GM12873 (cell line): ENCODE results near the gene DEDD2.

Experiments used
- TF ChIP-seq, protein P1 (sequence below): IDR thresholded peaks from 2 replicates; pipeline ENCODE4 v1.5.1; 2012; ENCODE audit warnings: low read depth, mild to moderate bottlenecking, moderate library complexity, low read length, control low read depth; ENCODE audit not compliant: insufficient read depth; ENCODE audit errors: missing control alignments

DEDD2 gene

DNA sequence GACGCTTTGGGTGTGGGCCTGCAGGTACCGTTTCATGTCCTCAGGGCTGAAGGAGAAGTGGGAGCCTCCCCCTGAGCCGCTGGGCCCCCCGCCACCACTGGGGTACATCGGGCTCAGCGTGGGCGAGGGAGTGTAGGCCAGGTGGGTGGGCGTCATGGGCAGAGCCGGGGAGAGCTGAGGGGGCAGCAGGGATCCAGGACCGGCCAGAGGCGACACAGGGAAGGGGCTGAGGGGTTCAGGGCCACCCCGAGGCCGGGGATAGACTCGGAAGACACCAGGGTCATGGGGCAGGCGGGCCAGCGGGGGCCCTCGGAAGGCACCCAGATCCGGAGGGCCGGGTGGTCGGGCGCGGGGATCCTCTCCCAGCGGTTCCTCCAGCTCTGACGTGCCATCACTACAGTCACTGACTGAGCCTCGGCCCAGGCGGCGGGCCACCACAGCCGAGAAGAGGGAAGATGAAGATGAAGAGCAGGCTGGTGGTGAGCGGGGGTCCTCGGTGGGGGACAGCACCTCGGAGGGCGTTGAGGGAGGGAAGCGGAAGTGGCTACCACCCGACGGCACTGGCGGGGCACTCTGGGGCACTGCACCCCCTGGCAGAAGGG lies 31.8 kb upstream of the DEDD2 start:
- TF ChIP-seq, protein P1, sequence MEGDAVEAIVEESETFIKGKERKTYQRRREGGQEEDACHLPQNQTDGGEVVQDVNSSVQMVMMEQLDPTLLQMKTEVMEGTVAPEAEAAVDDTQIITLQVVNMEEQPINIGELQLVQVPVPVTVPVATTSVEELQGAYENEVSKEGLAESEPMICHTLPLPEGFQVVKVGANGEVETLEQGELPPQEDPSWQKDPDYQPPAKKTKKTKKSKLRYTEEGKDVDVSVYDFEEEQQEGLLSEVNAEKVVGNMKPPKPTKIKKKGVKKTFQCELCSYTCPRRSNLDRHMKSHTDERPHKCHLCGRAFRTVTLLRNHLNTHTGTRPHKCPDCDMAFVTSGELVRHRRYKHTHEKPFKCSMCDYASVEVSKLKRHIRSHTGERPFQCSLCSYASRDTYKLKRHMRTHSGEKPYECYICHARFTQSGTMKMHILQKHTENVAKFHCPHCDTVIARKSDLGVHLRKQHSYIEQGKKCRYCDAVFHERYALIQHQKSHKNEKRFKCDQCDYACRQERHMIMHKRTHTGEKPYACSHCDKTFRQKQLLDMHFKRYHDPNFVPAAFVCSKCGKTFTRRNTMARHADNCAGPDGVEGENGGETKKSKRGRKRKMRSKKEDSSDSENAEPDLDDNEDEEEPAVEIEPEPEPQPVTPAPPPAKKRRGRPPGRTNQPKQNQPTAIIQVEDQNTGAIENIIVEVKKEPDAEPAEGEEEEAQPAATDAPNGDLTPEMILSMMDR: no peak

DNA sequence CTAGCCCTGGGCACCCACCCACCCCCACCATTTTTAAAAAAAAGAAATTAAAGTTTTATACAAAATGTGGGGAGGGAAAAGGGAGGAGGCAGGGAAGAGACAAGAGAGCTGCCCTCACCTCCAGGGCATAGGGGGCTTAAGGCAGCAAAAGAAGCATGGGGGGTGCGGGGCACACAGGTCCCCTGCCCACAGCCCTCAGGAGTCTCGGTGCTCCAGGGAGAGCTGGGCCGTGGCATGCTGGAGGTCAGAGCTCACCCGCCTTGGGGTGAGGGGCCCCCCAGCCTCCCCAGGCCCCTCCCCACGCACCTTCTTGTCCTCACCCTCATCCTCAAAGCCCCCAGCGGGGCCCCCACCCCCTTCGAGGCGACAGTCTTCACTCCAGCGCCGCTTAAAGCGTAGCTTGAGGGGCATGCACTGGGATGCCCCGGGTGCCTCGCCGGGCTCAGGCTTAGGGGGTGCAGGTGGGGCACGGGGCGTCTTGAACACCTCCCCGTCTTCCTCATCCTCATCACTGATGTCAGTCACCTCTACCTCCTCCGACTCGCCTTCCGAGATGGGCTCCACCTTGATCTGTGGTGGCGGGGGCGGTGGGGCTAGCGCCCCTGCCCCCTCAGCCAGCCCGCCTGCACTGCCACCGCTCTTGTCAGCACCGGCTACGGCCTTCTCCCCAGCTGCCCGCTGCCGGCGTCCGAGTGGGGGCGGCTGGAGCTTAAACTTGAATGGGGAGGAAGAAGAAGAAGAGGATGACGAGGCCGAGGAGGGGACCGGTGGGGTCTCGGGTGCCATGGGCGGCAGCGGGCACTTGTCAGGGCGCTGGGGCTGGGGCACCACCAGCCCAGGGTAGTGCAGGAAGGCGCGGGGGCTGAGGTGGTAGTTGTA lies 31.0 kb upstream of the DEDD2 start:
- TF ChIP-seq, protein P1: no peak

DNA sequence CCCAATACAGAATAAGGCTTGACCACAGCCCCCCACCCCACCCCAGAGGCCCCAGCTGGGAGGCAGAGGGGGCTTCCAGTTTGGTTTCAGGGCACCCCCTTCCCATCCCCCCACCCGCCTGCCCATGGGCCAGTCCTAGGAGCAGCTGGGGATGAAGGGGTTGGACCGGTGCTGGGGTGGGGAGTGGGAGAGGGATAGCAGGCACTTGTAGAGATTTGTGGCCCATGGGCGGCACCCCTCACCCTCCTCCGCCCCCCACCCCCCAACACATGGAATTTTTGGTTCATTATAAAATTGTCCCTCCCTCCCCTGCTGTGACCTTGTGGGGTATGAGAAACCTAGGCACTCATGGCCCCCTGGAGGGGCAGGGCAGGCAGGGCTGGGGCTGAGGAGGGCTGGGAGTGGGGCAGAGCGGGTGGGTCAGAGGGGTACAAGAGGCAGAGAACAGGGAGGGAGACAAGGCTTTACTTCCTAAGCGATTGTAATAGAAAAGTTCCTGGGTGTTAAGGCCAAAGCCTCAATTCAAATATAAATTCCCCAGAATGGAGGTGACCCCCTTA lies 30.2 kb upstream of the DEDD2 start:
- TF ChIP-seq, protein P1: no peak

DNA sequence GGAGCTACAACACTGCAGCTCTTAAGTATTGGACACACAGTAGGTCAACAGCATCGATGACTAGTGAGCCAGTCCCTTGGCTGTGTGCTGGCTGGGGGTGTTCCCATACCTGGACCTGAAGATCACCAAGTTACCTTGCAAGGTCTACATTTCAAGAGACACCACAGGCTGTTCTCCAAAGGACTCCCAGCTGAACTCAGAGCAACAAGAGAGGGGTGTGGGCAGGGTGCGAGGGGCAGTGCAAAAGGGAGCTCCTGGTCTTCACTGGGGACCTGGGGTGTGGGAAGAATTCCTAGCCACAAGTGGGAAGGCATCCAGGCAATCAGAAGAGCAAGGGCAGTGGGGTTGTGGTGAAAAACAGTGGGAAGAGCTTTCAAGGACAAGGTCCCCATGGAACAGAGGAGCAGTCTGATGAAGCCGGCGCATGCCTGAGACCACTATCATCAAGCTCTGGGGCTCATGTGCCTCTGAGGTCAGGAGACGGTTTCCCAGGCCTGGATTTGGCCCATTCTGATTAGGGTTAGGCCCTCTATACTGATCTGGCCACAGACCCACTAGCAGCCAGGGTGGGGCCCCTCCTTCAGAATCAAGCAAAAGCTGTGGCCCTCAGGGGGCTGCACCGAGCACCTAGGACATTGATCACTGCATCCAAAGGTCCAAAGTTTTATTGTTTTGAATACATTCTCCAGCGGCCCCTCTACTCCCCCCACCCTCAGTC lies 29.6 kb upstream of the DEDD2 start:
- TF ChIP-seq, protein P1: no peak

DNA sequence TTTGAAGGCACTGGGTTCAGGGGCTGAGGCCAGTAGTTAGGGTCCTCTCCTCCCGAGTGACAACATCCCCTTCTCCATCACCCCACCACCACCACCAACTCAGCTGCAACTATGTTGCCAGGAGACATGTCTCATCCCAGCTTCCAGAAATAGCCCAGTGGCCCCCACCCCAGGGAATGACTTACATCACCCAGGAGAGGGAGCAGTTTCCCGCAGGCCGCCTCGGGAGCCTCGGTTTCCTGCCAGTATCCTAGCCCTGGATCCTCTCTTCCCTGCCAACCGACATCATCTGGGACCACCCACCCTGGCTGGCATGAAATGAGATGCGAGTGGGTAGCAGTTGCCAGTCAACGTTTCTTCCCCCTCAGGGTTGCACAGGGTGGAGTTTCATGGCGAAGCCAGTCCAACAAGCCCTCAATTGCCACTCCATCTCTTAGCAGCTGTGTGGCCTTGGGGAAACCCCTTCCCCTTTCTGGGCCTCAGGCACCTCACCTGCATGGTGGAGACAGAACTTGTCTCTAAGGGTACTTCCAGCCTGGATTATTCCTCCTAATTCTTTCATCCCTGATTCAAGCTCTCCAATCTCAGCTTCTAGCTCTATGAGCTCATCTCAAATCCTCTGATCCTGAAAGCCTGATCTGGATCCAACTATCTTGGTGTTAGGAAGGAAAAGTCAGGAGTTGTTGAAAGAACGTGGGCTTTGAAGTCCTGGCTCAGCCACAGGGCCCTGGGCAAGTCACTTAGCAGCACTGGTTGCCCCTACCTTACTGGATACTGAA lies 28.9 kb upstream of the DEDD2 start:
- TF ChIP-seq, protein P1: no peak

DNA sequence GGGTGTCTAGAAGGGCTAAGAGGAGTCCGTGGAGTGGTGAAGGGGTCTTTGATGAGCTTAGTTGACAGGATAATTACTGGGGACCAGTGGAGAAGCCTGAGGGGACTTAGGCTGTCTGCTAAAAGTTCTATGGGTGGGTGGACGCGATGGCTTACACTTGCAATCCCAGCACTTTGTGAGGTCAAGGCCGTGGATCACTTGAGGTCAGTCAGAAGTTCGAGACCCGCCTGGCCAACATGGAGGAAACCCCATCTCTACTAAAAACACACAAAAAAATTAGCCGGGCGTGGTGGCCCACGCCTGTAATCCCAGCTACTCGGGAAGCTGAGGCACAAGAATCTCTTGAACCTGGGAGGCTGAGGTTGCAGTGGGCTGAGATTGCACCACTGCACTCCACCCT lies 27.8 kb upstream of the DEDD2 start:
- TF ChIP-seq, protein P1: no peak
